ENCODE results near the gene KLHL12.

KLHL12 gene

DNA sequence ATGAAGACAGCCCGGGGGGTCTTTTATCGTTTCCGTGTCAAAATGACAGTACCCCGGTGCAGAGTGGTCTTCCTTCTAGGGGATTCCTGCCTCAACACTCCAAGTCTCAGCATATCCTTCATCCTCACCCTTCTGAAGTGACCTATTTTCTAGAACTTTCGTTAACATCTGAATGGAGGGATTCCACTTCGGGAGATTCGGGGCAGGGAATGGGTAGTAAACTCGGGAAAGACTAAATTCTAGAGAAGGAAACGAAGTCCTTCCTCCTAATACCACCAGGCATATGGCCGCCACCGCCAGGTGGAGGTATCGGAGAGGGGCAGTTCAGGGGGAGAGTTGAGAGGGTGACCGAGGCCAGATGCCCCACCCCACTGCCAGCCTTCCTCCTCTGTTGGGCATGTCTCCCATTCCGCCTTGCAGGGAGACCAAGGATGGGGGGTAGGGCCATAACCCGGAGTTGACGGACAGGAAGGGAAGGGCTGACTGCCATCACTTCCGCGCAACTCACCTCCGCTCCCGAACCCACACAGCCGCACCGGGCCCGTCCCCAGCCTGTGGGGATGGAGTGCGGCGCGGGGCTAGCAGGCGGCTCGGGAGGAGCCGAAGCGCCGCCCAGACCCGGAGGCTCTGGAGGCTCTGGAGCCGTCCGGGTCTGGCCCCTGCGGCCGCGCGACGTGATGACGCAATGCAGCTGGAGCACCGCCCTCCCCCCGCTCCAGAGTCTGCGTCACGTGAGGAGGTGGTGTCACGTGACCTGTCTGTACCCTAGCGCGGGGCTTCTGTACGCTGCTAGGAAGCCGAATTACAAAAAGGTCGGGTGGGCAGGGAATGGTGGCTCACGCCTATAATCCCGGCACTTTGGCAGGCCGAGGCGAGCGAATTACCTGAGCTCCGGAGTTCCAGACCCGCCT lies at the start of gene KLHL12:
Gene KLHL12, minus strand, starts transcription at position 654 of the 911 bp plus-strand sequence. CDS start 2,072 bp downstream, outside the sequence.
- peak; percentile 95 for FAIRE-seq

DNA sequence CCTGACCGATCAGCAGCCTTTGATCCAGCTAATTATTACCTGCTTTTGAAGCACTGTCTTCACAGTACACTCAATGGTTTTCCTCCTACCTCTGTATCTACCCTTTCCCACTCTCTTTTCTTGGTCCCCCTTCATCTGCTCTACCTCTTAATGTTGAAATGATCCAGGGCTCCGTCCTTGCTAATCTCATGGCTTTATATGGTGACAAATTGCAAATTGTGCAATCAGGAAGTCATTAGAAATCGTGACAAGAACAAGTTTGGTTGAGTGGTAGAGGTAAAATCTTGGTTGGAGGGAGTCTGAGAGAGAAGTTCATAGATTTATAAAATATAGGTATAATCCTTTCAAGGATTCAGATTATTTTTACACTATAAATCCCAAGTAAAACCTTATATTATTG lies 49.6 kb upstream of the KLHL12 start:
- no peak for FAIRE-seq

DNA sequence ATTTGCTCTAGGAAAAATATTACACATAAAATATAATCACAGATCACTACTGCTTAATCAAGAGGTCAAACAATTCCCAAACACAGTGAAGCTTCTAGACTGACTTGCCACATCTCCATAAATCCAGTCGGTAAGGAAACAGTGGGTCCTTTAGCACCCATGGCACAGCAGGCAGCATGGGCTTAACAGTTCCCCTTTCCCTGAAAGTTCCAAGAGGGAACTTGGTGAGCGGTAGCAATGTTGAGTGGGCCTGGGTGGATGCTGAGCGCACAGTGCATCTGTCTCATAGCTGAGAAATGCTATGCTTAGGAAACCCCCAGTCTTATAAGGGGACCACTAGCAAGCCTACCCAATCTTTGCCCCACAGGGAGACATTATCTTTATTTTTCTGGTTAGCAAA lies 47.8 kb upstream of the KLHL12 start:
- FAIRE-seq = no peak

DNA sequence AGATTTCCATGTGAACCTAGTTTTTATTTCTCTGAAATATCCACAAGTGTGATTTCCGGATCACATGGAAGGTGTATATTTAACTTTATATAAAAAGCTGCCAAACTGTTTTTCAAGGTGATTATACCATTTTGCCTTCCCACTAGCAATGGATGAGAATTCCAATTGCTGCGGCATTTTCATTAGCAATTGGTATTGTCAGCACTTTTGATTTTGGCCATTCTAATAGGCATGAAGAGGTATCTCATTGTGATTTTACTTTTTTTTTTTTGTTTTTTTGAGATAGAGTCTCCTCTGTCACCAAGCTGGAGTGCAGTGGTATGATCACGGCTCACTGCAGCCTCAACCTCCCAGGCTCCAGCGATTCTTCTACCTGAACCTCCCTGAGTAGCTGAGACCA lies 45.0 kb upstream of the KLHL12 start:
- no peak for FAIRE-seq

DNA sequence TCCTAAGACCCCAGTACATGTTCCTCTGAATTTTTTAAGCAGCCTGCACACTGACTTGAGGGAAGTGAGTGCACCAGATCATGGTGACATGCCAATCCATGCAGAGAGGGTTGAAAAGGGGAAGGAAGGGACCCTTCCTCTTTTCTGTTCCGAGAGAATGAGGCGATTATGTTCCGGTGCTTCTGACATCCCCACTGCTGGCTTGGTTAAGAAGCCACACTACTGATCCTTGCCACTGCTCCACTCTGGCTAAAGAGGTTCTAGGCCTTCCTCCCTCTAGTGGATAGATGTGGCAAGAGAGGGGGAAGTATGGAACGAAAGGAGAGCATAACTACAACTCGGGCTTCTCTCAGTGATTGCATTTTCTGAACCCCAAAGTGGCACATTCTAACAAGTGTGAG lies 41.9 kb upstream of the KLHL12 start:
- FAIRE-seq = peak; percentile 87

DNA sequence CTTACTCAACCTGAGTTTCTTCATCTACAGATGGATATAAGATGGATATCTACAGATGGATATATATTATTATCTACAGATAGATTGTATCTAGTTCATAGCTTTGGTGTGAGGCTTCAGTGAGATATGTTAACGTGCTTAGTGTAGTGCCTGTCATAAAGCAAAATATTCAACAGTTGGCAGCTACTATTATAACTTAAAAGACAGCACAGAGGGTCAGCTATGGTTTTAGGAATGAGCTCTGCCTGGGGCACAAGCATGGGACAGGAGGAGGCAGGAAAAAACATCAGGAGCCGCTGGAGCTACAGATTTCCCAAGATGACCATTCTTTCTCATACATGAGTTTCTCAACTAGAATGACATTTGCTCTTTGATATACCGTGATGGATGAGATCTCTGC lies 41.3 kb upstream of the KLHL12 start:
- FAIRE-seq = no peak

DNA sequence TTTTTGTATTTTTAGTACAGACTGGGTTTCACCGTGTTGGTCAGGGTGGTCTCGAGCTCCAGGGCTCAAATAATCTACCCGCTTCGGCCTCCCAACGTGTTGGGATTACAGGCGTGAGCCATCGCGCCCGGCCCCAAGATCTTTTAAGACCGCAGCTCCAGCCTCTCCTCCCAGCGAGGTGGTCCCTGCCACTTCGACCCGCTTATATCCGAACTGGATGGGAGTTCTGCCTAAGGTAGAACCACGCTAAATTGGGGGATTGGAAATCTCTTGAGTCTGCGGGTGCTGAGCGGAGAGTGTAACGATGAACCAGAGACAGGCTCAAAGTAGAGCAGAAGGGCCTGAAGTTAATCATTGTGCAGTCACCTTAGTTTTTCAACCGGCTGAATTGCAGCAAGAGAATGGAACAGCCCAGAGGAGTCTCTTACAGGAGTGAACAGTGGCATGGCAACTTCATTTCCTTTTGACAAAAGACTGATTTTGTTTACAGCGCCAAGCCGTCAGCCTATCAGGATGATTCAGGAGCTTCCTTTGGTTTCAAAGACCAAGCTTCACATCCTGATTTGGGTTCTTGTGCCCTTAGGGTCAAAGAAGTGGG lies 40.7 kb upstream of the KLHL12 start:
- FAIRE-seq = no peak

DNA sequence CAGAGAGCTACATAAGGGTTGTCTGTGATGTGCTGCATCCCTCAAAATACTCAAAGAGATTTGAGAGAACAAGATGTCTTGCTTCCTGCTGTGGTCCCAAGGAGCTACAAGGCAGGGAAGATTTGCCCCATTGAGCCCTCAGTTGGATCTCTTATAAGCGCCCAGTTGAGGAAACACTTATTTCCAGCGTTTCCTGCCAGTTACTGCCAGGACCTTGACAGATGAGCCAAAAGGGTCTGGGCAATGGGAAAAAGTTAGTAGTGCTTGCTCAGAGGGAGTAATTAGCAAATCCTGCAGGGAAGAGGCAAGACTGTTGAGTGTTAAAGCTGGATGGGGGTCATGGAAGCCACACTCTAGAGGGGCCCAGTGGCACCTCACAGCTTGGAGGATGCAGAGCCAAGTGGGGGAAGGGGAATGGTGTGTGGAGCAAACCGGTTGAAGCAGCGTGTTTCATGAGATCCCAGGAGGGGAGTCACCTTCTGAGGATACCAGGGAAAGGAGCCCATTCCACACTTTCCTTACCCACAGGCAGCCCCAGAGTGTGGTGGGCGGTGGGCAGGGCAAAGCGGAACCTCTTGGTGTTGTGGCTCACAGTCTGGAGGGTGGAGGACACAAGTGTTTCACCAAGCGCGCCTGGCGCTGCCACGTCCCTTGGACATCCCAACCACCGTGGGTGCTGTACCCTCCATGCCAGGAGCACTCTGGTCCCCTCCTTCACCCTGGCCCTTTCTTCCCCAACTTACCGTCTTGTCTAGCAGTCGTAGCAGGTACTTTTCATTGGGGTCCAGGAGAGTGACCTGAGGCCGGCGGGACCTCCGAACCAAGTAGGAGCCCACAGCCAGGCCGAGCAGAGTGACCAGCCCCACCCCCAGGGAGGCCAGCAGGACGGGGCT lies 39.2 kb upstream of the KLHL12 start:
- FAIRE-seq = no peak

DNA sequence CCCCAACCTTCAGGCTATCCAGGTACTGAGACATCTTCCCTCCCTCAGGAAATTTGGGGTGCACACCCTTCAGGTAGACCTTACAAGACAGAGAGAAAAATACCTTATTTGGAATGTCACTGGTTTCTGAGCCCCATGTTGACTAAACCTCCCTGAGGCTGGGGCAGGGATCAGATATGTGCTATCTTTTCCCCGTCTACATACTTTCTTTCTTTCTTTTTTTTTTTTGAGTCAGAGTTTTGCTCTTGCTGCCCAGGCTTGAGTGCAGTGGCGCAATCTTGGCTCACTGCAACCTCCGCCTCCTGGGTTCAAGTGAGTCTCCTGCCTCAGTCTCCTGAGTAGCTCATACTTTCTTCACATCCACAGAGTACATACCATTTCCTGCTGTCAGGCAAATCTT lies 38.4 kb upstream of the KLHL12 start:
- FAIRE-seq = no peak

DNA sequence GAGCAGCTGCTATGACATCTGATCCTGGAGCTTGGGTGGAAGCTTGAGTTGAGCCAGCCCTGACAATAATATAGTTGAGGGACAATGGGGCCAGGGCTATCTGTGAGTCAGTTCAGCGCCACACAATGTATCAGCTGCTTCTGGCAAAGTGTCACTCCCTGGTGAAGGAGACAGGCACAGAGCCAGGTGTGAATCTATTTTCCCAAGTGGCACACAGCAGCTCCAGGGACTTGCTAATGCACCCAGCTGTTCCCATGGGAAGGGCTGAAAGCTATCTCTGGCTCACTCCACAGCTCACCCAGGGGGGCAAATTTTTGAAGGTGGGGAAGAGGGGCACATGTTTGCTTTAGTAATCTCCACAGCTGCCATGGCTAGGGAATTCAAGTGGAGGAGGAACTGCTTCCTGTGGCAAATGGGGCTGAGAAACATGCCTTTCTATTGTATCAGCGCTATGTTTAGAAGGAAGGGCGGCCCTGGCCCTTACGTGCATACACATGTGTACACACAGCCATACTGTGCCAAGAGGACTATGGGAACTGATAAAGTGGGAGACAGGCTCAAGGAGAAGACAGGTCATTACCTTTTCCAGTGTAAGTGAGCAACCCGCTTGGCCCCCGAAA lies 37.9 kb upstream of the KLHL12 start:
- no peak for FAIRE-seq

DNA sequence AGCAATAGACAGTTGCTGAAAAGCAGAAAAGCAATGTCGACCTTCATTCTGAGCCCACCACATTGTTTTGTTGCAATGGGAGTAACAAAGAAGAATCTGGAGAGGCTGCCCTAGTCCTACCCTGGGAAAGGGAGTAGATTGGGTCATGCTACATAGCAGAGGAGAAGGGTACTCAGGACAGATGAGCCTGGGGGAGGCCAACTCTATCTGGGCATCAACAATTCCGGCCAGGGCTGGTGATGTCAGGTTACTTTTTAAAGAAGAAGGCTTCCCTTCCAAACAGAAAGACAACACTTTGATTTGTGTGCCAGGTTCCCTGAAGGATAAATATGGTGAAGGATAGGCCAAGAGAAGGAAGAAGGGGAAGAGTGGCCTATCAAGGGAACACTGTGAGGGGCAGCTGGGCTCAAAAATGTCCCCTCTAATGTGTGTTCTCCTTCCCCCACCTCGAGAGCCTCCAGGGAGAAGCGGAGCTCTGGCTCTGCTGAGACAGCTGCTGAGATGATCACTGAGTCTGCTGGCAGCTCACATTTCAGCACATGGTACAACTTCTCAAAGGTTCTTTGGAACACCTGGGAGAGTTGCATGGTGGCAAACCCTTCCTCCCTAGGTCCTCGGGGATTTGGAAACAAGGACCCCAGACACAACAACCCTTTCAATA lies 34.3 kb upstream of the KLHL12 start:
- FAIRE-seq = no peak

DNA sequence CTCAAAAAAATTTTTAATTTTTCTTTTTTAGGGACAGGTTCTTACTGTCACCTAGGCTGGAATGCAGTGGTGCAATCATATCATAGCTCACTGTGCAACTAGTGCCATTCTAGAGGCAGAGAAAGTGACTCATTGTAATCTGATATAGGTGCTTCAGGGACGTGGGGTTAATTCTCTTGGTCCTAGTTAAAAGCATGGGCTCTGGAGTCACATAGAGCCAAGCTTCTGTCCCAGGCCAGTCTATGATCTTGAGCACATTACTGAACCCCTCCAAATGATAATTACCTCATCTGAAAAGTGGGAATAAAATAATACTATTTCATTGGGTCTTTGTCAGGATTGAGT lies 32.2 kb upstream of the KLHL12 start:
- no peak for FAIRE-seq

DNA sequence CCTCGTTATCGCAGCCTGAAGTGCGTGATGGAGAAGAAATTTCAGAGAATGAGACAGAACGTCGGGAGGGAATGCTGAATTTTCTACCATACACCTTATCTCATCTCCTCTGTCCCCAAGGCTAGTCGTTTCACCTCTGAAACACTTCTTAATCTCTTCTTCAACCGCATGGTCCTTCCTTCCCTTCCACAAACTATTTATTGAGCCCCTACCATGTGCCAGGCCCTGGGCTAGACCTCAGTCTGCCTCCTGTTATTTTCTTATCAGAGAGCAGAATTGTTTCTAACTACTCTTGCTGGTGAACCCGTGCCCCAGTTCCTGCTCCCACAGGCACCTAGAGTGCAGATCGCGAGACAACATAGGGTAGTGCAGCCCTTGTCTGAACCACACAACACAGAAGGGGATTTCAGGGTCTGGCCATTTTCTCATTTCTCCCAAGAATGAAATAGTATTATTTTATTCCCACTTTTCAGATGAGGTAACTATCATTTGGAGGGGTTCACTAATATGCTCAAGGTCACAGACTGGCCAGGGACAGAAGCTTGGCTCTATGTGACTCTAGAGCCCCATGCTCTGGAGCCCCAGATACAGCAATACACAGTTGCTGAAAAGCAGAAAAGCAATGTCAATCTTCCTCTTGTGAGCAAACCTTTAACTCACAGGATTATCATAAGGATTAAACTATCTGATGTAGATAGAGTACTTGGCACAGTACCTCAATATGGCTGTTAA lies 31.7 kb upstream of the KLHL12 start:
- FAIRE-seq = no peak

DNA sequence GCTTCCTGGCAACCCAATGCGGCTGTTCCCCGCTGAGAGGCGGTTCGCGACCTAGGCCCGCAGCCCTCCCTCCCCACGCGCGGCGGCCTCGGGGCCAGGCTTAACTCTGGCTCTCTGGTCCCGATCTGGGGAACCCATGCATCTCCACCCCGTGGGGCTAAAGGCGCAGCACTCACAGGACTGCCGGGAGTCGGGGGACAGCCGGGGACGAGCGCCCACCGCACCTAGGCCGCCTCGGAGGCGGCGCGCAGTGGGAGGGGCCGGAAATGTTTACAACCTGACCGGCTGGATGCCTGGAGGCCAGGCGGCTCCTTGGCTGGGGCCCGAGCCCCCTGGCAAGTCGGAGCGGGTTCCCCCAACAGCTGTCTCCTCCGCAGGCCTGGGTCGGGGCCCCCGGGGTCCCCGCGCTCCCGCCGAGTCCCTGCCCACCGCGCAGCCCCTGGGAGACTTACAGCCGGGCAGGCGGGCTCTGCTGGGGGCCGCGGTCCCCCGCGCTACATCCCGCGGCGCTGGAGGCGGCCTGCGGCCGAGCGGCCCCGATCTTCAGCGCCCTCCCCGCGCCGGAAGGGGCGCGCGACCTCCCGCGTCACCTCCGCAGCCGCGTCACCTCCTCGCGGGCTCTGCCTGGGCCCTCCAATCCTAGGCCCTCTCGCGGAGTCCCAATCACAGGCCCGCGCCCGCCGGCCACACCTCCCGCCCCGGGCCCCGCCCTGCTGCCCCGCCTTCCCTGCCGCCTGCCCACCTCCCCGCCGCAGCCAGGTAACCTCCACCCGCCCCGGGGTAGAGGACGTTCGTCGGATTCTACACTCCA lies 30.9 kb upstream of the KLHL12 start, which contains the start of gene ADIPOR1:
Gene ADIPOR1, minus strand, starts transcription at position 580 of the 811 bp plus-strand sequence. CDS start 7,242 bp downstream, outside the sequence.
- FAIRE-seq = no peak

DNA sequence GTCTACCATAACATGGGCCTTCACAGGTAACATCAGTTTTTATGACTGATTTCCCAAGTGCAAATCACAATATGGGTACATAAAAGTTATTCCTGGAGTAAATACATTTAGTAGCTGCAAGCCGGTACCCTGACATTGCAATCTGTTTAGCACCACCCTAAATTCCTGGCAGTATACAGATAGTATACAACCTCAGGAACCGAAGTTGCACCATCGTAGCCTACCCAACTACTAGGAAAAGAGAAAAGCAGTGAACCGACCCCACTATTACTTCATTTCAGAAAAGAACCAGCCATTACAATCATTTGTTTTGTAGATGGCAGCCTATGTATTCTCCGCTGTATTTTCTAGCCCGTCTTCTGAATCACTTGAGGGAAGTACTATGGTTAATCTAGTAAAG lies 29.9 kb upstream of the KLHL12 start:
- no peak for FAIRE-seq

DNA sequence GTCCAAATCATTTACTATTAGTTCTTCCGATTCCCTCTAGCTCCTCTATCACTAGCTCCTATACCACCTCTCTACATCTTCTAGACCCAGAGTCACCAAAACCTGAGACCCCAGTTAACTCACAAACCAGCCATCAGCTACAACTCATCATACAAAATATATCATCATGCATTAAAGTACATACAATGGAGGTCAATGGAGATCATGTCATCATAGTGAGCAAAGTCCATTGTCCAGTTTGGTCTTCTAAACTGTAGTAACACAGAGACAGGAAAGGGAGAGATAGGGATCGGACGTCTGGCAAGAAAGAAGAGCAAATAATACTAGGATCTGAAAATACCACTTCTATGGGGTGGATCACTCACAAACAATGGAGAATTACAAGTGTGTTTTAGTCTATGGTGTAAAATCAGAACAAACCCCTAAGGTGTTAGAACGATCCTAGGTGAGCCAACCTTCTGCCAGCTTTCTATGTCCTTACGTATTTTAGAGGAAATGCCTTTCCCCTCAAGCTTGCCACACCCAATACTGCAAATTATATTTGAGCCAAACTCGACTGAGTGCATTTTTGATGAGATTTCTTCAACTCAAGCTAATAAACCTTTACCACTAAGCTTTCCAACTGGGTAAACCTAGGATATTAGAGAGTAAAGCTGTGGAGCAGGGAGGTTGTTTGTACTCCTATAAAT lies 27.2 kb upstream of the KLHL12 start:
- FAIRE-seq = no peak

DNA sequence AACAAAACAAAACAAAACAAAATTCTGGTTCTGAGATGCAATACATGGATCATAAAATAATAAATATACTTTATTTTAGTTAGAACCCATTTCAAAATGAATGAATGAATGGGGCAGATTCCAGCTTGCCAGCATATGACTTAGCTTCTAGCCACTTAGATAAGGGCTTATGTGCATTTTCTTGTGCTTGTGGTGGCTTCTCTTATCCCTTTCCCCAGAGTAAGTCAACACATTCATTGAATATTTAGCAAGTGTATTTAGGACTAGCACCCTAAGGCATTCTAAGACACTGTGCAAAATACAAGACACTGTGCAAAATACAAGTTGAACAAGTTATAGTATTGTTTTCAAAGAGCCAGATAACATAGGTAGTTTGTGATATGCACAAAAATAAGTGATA lies 26.4 kb upstream of the KLHL12 start:
- no peak for FAIRE-seq

DNA sequence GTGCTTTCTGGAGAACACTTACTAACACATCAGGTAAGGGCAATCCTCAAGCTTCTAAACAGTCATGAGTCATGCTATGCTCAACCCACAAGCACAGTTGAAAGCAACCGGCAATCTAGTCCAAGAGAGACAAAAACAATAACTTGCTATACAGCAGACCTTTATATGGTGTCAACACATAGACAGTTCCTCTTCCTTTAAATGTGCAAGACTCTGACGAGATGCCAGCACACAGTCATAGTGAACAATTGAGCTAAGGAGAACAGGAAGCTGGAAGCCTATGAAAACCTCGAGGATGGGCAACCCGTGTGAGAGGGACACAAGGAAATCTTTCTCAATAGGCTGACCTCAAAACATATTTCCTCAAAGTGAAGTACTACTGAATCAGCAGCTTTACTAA lies 25.8 kb upstream of the KLHL12 start:
- no peak for FAIRE-seq

DNA sequence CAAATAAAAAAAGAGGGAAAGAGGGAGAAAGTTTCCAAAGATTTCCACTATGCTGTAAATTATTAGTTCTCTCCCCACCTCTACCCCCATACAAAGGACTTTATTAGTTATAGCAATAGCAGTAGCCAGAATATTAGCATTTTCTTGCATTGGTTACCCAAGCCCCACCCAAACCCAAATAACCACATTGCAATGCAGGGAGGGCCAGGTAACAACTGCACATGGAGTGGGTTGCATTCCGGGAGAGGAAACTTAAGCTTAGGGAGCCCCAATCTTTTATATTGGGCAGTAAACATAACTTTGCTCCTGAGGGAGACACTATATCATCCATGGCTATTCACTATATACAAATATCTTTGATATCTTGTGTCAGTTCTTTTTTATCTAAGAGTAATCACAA lies 25.1 kb upstream of the KLHL12 start:
- no peak for FAIRE-seq

DNA sequence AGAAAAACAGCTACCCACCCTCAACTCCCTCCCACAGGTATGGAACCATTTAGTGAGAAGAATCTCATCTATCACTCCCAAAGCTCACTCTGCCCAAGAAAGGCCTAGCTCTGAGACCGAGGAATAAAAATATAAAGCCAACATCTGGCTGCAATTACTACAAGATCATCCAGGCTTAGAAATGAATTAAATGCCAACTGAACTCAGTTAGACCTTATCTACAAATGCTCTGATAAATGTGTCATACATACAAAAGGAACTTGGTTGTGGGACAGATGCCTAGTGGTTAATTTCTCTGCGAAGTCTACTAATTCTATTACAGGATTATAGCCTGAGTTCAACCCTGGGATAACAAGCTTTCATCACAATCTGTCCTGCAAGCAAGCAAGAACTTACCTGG lies 24.4 kb upstream of the KLHL12 start:
- FAIRE-seq = no peak

Measured in TTC549 (cell line).